ENCODE data around the gene IL1R2. TPM values are rescaled to one million over a fixed set of nuclear protein-coding genes. Genes with fewer than 3 reads are reported as not detected.

IL1R2 gene
- total and polyA plus RNA-seq, 2 of the 13 experiments (the other 11 are each of a cell fraction or from before 2014, with no cell fraction given): 3.6 to 7.3 TPM

GRCh38 chr2:102057502-102058292, 65.9 kb downstream of the IL1R2 start (continued):
- TF ChIP-seq RAD51 (IDR thresholded peaks at IDR 0.05; ENCODE audit: borderline replicate concordance) (no peak), MYC (CRISPR knock-in tag; IDR thresholded peaks at IDR 0.05; ENCODE audit: borderline replicate concordance) (0 out of 2 replicates have a peak, but pooled peaks have one; percentile 37), ZNF878 (CRISPR knock-in tag; IDR thresholded peaks at IDR 0.05) (peak; percentile 99), HNF1A (IDR thresholded peaks at IDR 0.05; ENCODE audit: low read depth) (peak; percentile 88), HNF1A (CRISPR knock-in tag; IDR thresholded peaks at IDR 0.05; ENCODE audit: borderline replicate concordance) (peak; percentile 97), NFIB (CRISPR knock-in tag; IDR thresholded peaks at IDR 0.05; ENCODE audit: borderline replicate concordance) (no peak), POLR2AphosphoS2 (IDR thresholded peaks at IDR 0.05; ENCODE audit: low read depth, low read length) (no peak), HNRNPH1 (optimal IDR thresholded peaks at IDR 0.05; ENCODE audit: low read depth, low read length) (no peak), PHF5A (CRISPR knock-in tag; IDR thresholded peaks at IDR 0.05; ENCODE audit: low read depth, unreplicated experiment) (no peak), MBNL3 (CRISPR knock-in tag; conservative IDR thresholded peaks at IDR 0.05) (no peak), AHR (CRISPR knock-in tag; IDR thresholded peaks at IDR 0.05) (no peak), ZNF558 (CRISPR knock-in tag; IDR thresholded peaks at IDR 0.05; ENCODE audit: borderline replicate concordance) (no peak), ZNF251 (CRISPR knock-in tag; IDR thresholded peaks at IDR 0.05) (no peak), ZBTB7A (CRISPR knock-in tag; IDR thresholded peaks at IDR 0.05) (peak; percentile 83; the same call in 1 of the 2 replicates)
- TF ChIP-seq, protein P1, sequence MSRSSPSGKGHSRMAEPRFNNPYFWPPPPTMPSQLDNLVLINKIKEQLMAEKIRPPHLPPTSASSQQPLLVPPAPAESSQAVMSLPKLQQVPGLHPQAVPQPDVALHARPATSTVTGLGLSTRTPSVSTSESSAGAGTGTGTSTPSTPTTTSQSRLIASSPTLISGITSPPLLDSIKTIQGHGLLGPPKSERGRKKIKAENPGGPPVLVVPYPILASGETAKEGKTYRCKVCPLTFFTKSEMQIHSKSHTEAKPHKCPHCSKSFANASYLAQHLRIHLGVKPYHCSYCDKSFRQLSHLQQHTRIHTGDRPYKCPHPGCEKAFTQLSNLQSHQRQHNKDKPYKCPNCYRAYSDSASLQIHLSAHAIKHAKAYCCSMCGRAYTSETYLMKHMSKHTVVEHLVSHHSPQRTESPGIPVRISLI (CRISPR knock-in tag; IDR thresholded peaks at IDR 0.05; ENCODE audit: borderline replicate concordance): peak; percentile 68
- TF ChIP-seq, protein P2, sequence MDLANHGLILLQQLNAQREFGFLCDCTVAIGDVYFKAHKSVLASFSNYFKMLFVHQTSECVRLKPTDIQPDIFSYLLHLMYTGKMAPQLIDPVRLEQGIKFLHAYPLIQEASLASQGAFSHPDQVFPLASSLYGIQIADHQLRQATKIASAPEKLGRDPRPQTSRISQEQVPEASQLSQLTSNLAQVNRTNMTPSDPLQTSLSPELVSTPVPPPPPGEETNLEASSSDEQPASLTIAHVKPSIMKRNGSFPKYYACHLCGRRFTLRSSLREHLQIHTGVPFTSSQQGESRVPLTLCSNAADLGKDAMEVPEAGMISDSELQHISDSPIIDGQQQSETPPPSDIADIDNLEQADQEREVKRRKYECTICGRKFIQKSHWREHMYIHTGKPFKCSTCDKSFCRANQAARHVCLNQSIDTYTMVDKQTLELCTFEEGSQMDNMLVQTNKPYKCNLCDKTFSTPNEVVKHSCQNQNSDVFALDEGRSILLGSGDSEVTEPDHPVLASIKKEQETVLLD (CRISPR knock-in tag; IDR thresholded peaks at IDR 0.05; ENCODE audit: low read depth): no peak
- TF ChIP-seq, protein P3, sequence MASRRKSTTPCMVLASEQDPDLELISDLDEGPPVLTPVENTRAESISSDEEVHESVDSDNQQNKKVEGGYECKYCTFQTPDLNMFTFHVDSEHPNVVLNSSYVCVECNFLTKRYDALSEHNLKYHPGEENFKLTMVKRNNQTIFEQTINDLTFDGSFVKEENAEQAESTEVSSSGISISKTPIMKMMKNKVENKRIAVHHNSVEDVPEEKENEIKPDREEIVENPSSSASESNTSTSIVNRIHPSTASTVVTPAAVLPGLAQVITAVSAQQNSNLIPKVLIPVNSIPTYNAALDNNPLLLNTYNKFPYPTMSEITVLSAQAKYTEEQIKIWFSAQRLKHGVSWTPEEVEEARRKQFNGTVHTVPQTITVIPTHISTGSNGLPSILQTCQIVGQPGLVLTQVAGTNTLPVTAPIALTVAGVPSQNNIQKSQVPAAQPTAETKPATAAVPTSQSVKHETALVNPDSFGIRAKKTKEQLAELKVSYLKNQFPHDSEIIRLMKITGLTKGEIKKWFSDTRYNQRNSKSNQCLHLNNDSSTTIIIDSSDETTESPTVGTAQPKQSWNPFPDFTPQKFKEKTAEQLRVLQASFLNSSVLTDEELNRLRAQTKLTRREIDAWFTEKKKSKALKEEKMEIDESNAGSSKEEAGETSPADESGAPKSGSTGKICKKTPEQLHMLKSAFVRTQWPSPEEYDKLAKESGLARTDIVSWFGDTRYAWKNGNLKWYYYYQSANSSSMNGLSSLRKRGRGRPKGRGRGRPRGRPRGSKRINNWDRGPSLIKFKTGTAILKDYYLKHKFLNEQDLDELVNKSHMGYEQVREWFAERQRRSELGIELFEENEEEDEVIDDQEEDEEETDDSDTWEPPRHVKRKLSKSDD (CRISPR knock-in tag; IDR thresholded peaks at IDR 0.05; ENCODE audit: low read depth): peak; percentile 79
- TF ChIP-seq, protein P4, sequence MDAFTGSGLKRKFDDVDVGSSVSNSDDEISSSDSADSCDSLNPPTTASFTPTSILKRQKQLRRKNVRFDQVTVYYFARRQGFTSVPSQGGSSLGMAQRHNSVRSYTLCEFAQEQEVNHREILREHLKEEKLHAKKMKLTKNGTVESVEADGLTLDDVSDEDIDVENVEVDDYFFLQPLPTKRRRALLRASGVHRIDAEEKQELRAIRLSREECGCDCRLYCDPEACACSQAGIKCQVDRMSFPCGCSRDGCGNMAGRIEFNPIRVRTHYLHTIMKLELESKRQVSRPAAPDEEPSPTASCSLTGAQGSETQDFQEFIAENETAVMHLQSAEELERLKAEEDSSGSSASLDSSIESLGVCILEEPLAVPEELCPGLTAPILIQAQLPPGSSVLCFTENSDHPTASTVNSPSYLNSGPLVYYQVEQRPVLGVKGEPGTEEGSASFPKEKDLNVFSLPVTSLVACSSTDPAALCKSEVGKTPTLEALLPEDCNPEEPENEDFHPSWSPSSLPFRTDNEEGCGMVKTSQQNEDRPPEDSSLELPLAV (CRISPR knock-in tag; conservative IDR thresholded peaks at IDR 0.05; ENCODE audit: low read depth): no peak
